NT2/D1 (cell line): Measurements from ENCODE around the gene CNRIP1.

Experiments used
- SUZ12 ChIP-seq: IDR thresholded peaks from 2 replicates; pipeline ENCODE4 v1.6.1; 2011; ENCODE audit not compliant: insufficient read length, insufficient read depth; ENCODE audit errors: extremely low read depth
- ZNF274 ChIP-seq: IDR thresholded peaks from 2 replicates; pipeline ENCODE4 v1.6.1; 2011; ENCODE audit warnings: mild to moderate bottlenecking, low read depth, low read length

- TF ChIP-seq ZNF274 (no peak), SUZ12 (no peak)
Observed at GRCh38 chr2:68248806-68249205, 70.9 kb downstream of the CNRIP1 start.
